PC-3 (cell line): ENCODE results near the gene NADK2. TPM values are rescaled to one million over a fixed set of nuclear protein-coding genes. Genes with fewer than 3 reads are reported as not detected.
A peak's percentile ranks its signal among the peaks of the same experiment; 100 is the strongest.

Experiments
- ATAC-seq: fragments of 200-7000 bp; cut with Tn5 transposase; 2 replicates; pipeline ENCODE4 v1.9.1; 2020; ENCODE audit warnings: mild to moderate bottlenecking, moderate library complexity
- BruUV-seq: library from RNA; stranded (reverse); fragments of 400-500 nt; replicated peaks from 2 replicates; lab custom pipeline; 2021; lab: Mats Ljungman, UMichigan
- CTCF ChIA-PET: fragments of 300-600 bp; sonication (Branson Sonifier 250); formaldehyde crosslinking; loops from one replicate; lab custom pipeline; 2022; ENCODE audit warnings: antibody characterized with exemption; lab: Charles Lee
- POLR2A ChIA-PET: fragments of 300-600 bp; sonication (Branson Sonifier 250); formaldehyde crosslinking; loops from one replicate; lab custom pipeline; 2022; ENCODE audit warnings: antibody characterized with exemption; ENCODE audit not compliant: unreplicated experiment; lab: Charles Lee
- DNase-seq: peaks from one replicate; pipeline ENCODE4 v3.0.0-alpha.2; 2015
- H2AFZ ChIP-seq: fragments of 300-600 bp; sonication (generic); 2 replicates; pipeline ENCODE4 v1.6.0; 2016; ENCODE audit warnings: antibody characterized with exemption, low read length
- H3F3A ChIP-seq: fragments of 300-600 bp; sonication (generic); one replicate; pipeline ENCODE4 v1.6.0; 2017; ENCODE audit warnings: antibody characterized with exemption, low read length, control low read depth, mild to moderate bottlenecking; ENCODE audit not compliant: unreplicated experiment
- H3K27ac ChIP-seq: fragments of 300-600 bp; sonication (generic); 2 replicates; pipeline ENCODE4 v1.5.1; 2016; ENCODE audit warnings: mild to moderate bottlenecking, low read length
- H3K27me3 ChIP-seq: fragments of 300-600 bp; sonication (generic); 2 replicates; pipeline ENCODE4 v1.6.1; 2016; ENCODE audit warnings: low read length, mixed read lengths
- H3K36me3 ChIP-seq: fragments of 300-600 bp; sonication (generic); 2 replicates; pipeline ENCODE4 v1.6.1; 2016; ENCODE audit warnings: low read depth, mixed run types, low read length, mixed read lengths
- H3K4me1 ChIP-seq: fragments of 300-600 bp; sonication (generic); 2 replicates; pipeline ENCODE4 v1.5.1; 2016; ENCODE audit warnings: low read length; ENCODE audit not compliant: insufficient read depth
- H3K4me2 ChIP-seq: fragments of 300-600 bp; sonication (generic); 2 replicates; pipeline ENCODE4 v1.6.0; 2016; ENCODE audit warnings: low read length
- H3K4me3 ChIP-seq: fragments of 300-600 bp; sonication (generic); 2 replicates; pipeline ENCODE4 v1.5.1; 2016; ENCODE audit warnings: mild to moderate bottlenecking, low read length, mixed read lengths
- H3K79me2 ChIP-seq: fragments of 300-600 bp; sonication (generic); 2 replicates; pipeline ENCODE4 v1.6.1; 2017; ENCODE audit warnings: low read length, mixed read lengths
- H3K9ac ChIP-seq: fragments of 300-600 bp; sonication (generic); 2 replicates; pipeline ENCODE4 v1.6.0; 2016; ENCODE audit warnings: mild to moderate bottlenecking, low read length
- H3K9me2 ChIP-seq: fragments of 300-600 bp; sonication (generic); replicated peaks from 2 replicates; pipeline ENCODE4 v1.6.1; 2016; ENCODE audit warnings: mixed run types, low read length, mixed read lengths
- H3K9me3 ChIP-seq: fragments of 300-600 bp; sonication (generic); 2 replicates; pipeline ENCODE4 v1.6.1; 2016; ENCODE audit warnings: low read length, mixed read lengths
- H4K20me1 ChIP-seq: fragments of 300-600 bp; sonication (generic); 2 replicates; pipeline ENCODE4 v1.6.1; 2016; ENCODE audit warnings: low read length, mixed read lengths
- CTCF ChIP-seq: fragments of 300-600 bp; sonication (generic); conservative IDR thresholded peaks from 2 replicates; pipeline ENCODE4 v1.5.1; 2017; ENCODE audit warnings: antibody characterized with exemption, low read depth, mild to moderate bottlenecking, low read length
- EZH2 ChIP-seq: fragments of 300-600 bp; sonication (generic); IDR thresholded peaks from one replicate; pipeline ENCODE4 v1.6.1; 2017; ENCODE audit warnings: antibody characterized with exemption, mild to moderate bottlenecking, low read length; ENCODE audit not compliant: unreplicated experiment
- EZH2phosphoT487 ChIP-seq: fragments of 300-600 bp; sonication (generic); IDR thresholded peaks from 2 replicates; pipeline ENCODE4 v1.6.1; 2018; ENCODE audit warnings: mild to moderate bottlenecking, antibody characterized with exemption, low read length, borderline replicate concordance
- intact Hi-C: fragments of 100-400 bp; cut with micrococcal nuclease; formaldehyde crosslinking; loops from 2 replicates; pipeline ENCODE4 v1.9.0; 2023
- total RNA-seq: library from RNA; depleted of rRNA; stranded (reverse); fragments of >200 nt; gene quantifications from 2 replicates; pipeline ENCODE4 v1.2.3, GENCODE V29; 2014

The NADK2 gene
- total RNA-seq, 1 experiment from 2014 or later = 17.7 TPM

DNA sequence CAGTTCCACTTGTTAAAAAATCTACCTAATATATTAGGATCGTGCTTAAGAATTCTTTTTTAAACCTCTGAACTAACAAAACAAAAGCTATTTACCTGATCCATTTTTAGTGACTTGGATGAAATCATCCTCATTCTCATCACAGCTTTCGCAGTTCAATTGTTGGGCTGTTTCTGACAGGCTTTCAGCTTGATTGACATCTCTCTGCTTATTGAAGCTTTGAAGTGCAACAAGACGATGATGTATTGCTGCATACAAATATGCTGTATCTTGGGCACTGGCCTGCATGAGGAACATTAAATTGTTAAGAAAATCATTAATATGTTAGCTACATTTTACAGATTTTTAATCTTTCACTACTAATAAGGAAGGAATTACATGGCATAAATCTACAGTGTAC, 9.5 kb upstream of the NADK2 start:
- CTCF ChIA-PET = no interaction called here
- intact Hi-C loops = no loop called here

DNA sequence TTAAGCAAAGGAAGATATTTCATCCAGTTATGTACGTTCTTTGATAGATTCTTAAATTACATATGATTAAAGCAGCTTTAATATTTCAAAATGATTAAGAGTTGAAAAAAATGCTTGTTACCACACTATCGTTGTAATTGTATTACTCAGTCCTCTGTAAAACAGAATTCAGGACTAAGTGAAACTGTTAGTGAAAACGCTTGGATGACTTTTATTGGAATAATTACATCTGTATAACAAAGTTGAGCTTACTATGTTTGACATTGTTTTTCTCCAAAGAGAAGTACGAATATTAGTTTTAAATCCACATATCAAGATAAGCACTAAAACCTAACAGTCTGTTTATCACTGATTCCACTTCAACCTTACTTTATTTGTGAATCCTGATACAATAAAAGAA, 8.7 kb upstream of the NADK2 start:
- H3F3A ChIP-seq = no peaks in the 10 kb centered on the region
- no peaks in the 10 kb centered on the region for H3K9me3 ChIP-seq
- no peaks in the 10 kb centered on the region for H3K9me2 ChIP-seq
- ChIA-PET POLR2A (no interaction called here), CTCF (no interaction called here)
- no peaks in the 10 kb centered on the region for H4K20me1 ChIP-seq
- no peak for DNase-seq
- H3K27me3 ChIP-seq = no peaks in the 10 kb centered on the region
- no peaks in the 10 kb centered on the region for H3K4me1 ChIP-seq
- no TSS peak for BruUV-seq
- intact Hi-C loops = no loop called here
- H3K9ac ChIP-seq = no peak overlapping the region
- H2AFZ ChIP-seq = no peak overlapping the region
- no peaks in the 10 kb centered on the region for H3K79me2 ChIP-seq
- TF ChIP-seq EZH2 = no peak
- TF ChIP-seq EZH2phosphoT487 = no peak
- TF ChIP-seq CTCF = no peak
- H3K4me2 ChIP-seq = no peak overlapping the region
- no peak overlapping the region for H3K4me3 ChIP-seq
- H3K36me3 ChIP-seq = no peaks in the 10 kb centered on the region
- ATAC-seq = peak; percentile 42; the same call in 1 of the 2 replicates
- no peak overlapping the region for H3K27ac ChIP-seq

More for the DNA sequence above, 9.5 kb upstream of the NADK2 start:
- DNase-seq (no peak), ATAC-seq (no peak)
- no peaks in the 10 kb centered on the region for H3K27me3 ChIP-seq
- H3K9ac ChIP-seq = no peak overlapping the region
- H3K4me1 ChIP-seq = no peaks in the 10 kb centered on the region
- BruUV-seq = no TSS peak
- no peak overlapping the region for H3K4me2 ChIP-seq
- no peak overlapping the region for H2AFZ ChIP-seq
- H3K36me3 ChIP-seq = no peaks in the 10 kb centered on the region
- POLR2A ChIA-PET = interaction anchor here (0.6 kb wide), 1 partner anchor 10 kb away, joined by 4 read pairs; no protein-coding TSS in a partner anchor
- H3K27ac ChIP-seq = no peak overlapping the region
- H3K9me3 ChIP-seq = no peaks in the 10 kb centered on the region
- no peak for TF ChIP-seq EZH2phosphoT487
- no peak for TF ChIP-seq EZH2
- no peak for TF ChIP-seq CTCF
- H3K79me2 ChIP-seq = no peaks in the 10 kb centered on the region
- H3K4me3 ChIP-seq = no peak overlapping the region
- no peaks in the 10 kb centered on the region for H4K20me1 ChIP-seq
- no peaks in the 10 kb centered on the region for H3F3A ChIP-seq
- H3K9me2 ChIP-seq = no peaks in the 10 kb centered on the region

- intact Hi-C loops = no loop called here
- ATAC-seq (no peak), DNase-seq (no peak)
- Histone ChIP-seq H3K4me2 (no peak overlapping the region), H3K9ac (no peak overlapping the region), H3K79me2 (peaks cover under 1% of the 10 kb centered on the region; the same call in 1 of the 2 replicates), H3K4me1 (peaks cover 6% of the 10 kb centered on the region; the same call in 1 of the 2 replicates), H3K27ac (no peak overlapping the region), H3K36me3 (no peaks in the 10 kb centered on the region), H3K9me3 (no peaks in the 10 kb centered on the region), H4K20me1 (no peaks in the 10 kb centered on the region), H3F3A (no peaks in the 10 kb centered on the region), H2AFZ (no peak overlapping the region), H3K9me2 (no peaks in the 10 kb centered on the region), H3K27me3 (no peaks in the 10 kb centered on the region), H3K4me3 (no peak overlapping the region)
- BruUV-seq = no TSS peak
- ChIA-PET POLR2A (no interaction called here), CTCF (no interaction called here)
- no peak for TF ChIP-seq EZH2
- TF ChIP-seq CTCF = no peak
- TF ChIP-seq EZH2phosphoT487 = no peak
Observed at GRCh38 chr5:36246036-36246800, 4.5 kb upstream of the NADK2 start.
